SU-DHL-6 (cell line): ENCODE measurements around the gene SHISAL1.

Experiments used
- H2AFZ ChIP-seq: fragments of 200-600 bp; sonication (generic); 2 replicates; pipeline ENCODE4 v1.6.1; 2014; ENCODE audit warnings: low read depth, mild to moderate bottlenecking, moderate library complexity, mixed read lengths, antibody characterized with exemption, low read length; ENCODE audit not compliant: severe bottlenecking
- H3F3A ChIP-seq: fragments of 200-600 bp; shearing (Covaris generic); 2 replicates; pipeline ENCODE4 v1.6.0; 2016; ENCODE audit warnings: antibody characterized with exemption, mild to moderate bottlenecking; ENCODE audit not compliant: insufficient read depth
- H3K27ac ChIP-seq: fragments of 200-600 bp; sonication (generic); 2 replicates; pipeline ENCODE4 v1.5.1; 2016; ENCODE audit warnings: low read depth, mild to moderate bottlenecking, low read length, moderate library complexity, mixed read lengths
- H3K27me3 ChIP-seq: fragments of 200-600 bp; sonication (generic), shearing (Covaris generic); 2 replicates; pipeline ENCODE4 v1.6.0; 2014; ENCODE audit warnings: mild to moderate bottlenecking, low read length
- H3K36me3 ChIP-seq: fragments of 200-600 bp; sonication (generic); 2 replicates; pipeline ENCODE4 v1.6.1; 2014; ENCODE audit warnings: mild to moderate bottlenecking, low read length, mixed read lengths
- H3K4me2 ChIP-seq: fragments of 300-600, 200-600 bp; shearing (Covaris generic), sonication (generic); 2 replicates; pipeline ENCODE4 v1.6.0; 2014; ENCODE audit warnings: low read length, low read depth, mild to moderate bottlenecking; ENCODE audit not compliant: poor library complexity, severe bottlenecking
- H3K4me3 ChIP-seq: fragments of 200-600 bp; sonication (generic); 2 replicates; pipeline ENCODE4 v1.5.1; 2014; ENCODE audit warnings: antibody characterized with exemption, low read length, mild to moderate bottlenecking, mixed read lengths; ENCODE audit not compliant: insufficient read depth, poor library complexity, severe bottlenecking
- H3K79me2 ChIP-seq: fragments of 200-600 bp; sonication (generic); 2 replicates; pipeline ENCODE4 v1.6.1; 2014; ENCODE audit warnings: mild to moderate bottlenecking, low read length, moderate library complexity; ENCODE audit not compliant: insufficient read depth
- H3K9ac ChIP-seq: fragments of 200-600 bp; sonication (generic); 2 replicates; pipeline ENCODE4 v1.7.0; 2014; ENCODE audit warnings: mild to moderate bottlenecking, low read length
- H3K9me2 ChIP-seq: fragments of 200-600 bp; sonication (generic); replicated peaks from 2 replicates; pipeline ENCODE4 v1.6.1; 2014; ENCODE audit warnings: low read length; ENCODE audit not compliant: insufficient read depth
- H3K9me3 ChIP-seq: fragments of 200-600 bp; sonication (generic); 2 replicates; pipeline ENCODE4 v1.6.1; 2014; ENCODE audit warnings: low read length, mixed read lengths; ENCODE audit not compliant: insufficient read depth
- H4K20me1 ChIP-seq: fragments of 200-600 bp; sonication (generic); 2 replicates; pipeline ENCODE4 v1.6.1; 2014; ENCODE audit warnings: low read depth, mild to moderate bottlenecking, antibody characterized with exemption, low read length, moderate library complexity, mixed read lengths
- CTCF ChIP-seq: fragments of 200-600 bp; sonication (generic); IDR thresholded peaks from one replicate; pipeline ENCODE4 v1.5.1; 2017; ENCODE audit warnings: antibody characterized with exemption, mild to moderate bottlenecking, low read length, moderate library complexity; ENCODE audit not compliant: insufficient read depth, poor library complexity, severe bottlenecking
- EZH2phosphoT487 ChIP-seq: fragments of 200-600 bp; sonication (generic), shearing (Covaris generic); conservative IDR thresholded peaks from 2 replicates; pipeline ENCODE4 v1.6.1; 2018; ENCODE audit warnings: mild to moderate bottlenecking, antibody characterized with exemption, low read length, moderate library complexity, mixed read lengths

The SHISAL1 gene

GRCh38 chr22:44277386-44278135 lies 35.2 kb downstream of the SHISAL1 start:
- no peaks in the 10 kb centered on the region for H3K79me2 ChIP-seq
- TF ChIP-seq CTCF, result no peak
- TF ChIP-seq EZH2phosphoT487, result no peak
- H3K27ac ChIP-seq, result no peak overlapping the region
- H3F3A ChIP-seq, result no peaks in the 10 kb centered on the region
- H3K4me3 ChIP-seq, result no peak overlapping the region
- no peaks in the 10 kb centered on the region for H3K36me3 ChIP-seq
- H2AFZ ChIP-seq, result no peak overlapping the region
- H3K9me3 ChIP-seq, result no peaks in the 10 kb centered on the region
- H3K9me2 ChIP-seq, result no peaks in the 10 kb centered on the region
- no peaks in the 10 kb centered on the region for H4K20me1 ChIP-seq
- H3K9ac ChIP-seq, result no peak overlapping the region
- H3K4me2 ChIP-seq, result no peak overlapping the region
- no peaks in the 10 kb centered on the region for H3K27me3 ChIP-seq

- TF ChIP-seq CTCF (no peak), EZH2phosphoT487 (no peak)
- H3K4me2 ChIP-seq, result no peak overlapping the region
- H3K4me3 ChIP-seq, result no peak overlapping the region
- H2AFZ ChIP-seq, result no peak overlapping the region
- no peaks in the 10 kb centered on the region for H3K79me2 ChIP-seq
- H3K9me2 ChIP-seq, result no peaks in the 10 kb centered on the region
- no peaks in the 10 kb centered on the region for H3F3A ChIP-seq
- H3K9me3 ChIP-seq, result no peaks in the 10 kb centered on the region
- H3K27me3 ChIP-seq, result no peaks in the 10 kb centered on the region
- no peaks in the 10 kb centered on the region for H3K36me3 ChIP-seq
- no peaks in the 10 kb centered on the region for H4K20me1 ChIP-seq
- H3K27ac ChIP-seq, result no peak overlapping the region
- no peak overlapping the region for H3K9ac ChIP-seq
These were observed 35.9 kb downstream of the SHISAL1 start for GRCh38 chr22:44276706-44277356.

GRCh38 chr22:44276041-44276440 lies 36.7 kb downstream of the SHISAL1 start:
- Histone ChIP-seq H4K20me1 (no peaks in the 10 kb centered on the region), H3K27me3 (no peaks in the 10 kb centered on the region), H3K4me3 (no peak overlapping the region), H3K79me2 (no peaks in the 10 kb centered on the region), H3K36me3 (no peaks in the 10 kb centered on the region), H3K9ac (no peak overlapping the region), H3K27ac (no peak overlapping the region), H3K4me2 (no peak overlapping the region), H3K9me2 (no peaks in the 10 kb centered on the region), H3K9me3 (no peaks in the 10 kb centered on the region), H2AFZ (no peak overlapping the region), H3F3A (no peaks in the 10 kb centered on the region)
- TF ChIP-seq CTCF, result no peak
- no peak for TF ChIP-seq EZH2phosphoT487
